HFFc6 (cell line): Measurements from ENCODE around the gene PNKD. TPM values are rescaled to one million over a fixed set of nuclear protein-coding genes. Genes with fewer than 3 reads are reported as not detected.

ENCODE experiments used
- DNase-seq: peaks from one replicate; pipeline ENCODE4 v3.0.0-alpha.2; 2018
- H3K27ac Mint-ChIP-seq: 2 replicates; pipeline ENCODE4 v1.8.0; 2020; ENCODE audit warnings: mild to moderate bottlenecking, mixed read lengths
- H3K27me3 Mint-ChIP-seq: 2 replicates; pipeline ENCODE4 v1.8.0; 2021; ENCODE audit warnings: mild to moderate bottlenecking, moderate library complexity, mixed read lengths; ENCODE audit not compliant: insufficient read depth
- H3K36me3 Mint-ChIP-seq: 2 replicates; pipeline ENCODE4 v1.8.0; 2021; ENCODE audit warnings: low read depth, mixed read lengths
- H3K4me1 Mint-ChIP-seq: 2 replicates; pipeline ENCODE4 v1.8.0; 2020; ENCODE audit warnings: low read depth, mixed read lengths
- H3K4me3 Mint-ChIP-seq: 2 replicates; pipeline ENCODE4 v1.8.0; 2020; ENCODE audit warnings: mild to moderate bottlenecking, moderate library complexity, mixed read lengths
- H3K9me3 Mint-ChIP-seq: 2 replicates; pipeline ENCODE4 v1.8.0; 2020; ENCODE audit warnings: mild to moderate bottlenecking, mixed read lengths
- CTCF ChIP-seq: fragments of 200-600 bp; sonication (generic); IDR thresholded peaks from 2 replicates; pipeline ENCODE4 v1.5.0; 2021; ENCODE audit warnings: antibody characterized with exemption, mild to moderate bottlenecking
- total RNA-seq, 6 experiments: library from RNA; stranded (reverse); fragmentation: NEBNext Ultra II Directional; extraction: Animal tissue kit (Norgen Biotek cat#: 25700); gene quantifications; 2 replicates in 1 of 6; 3 replicates in 5 of 6; pipeline ENCODE4 v1.2.3, GENCODE V29; 2021

Gene PNKD
- total RNA-seq, 6 experiments from 2014 or later, result 50.8 to 62.8 (median 57.7) TPM

GRCh38 chr2:218318241-218318640, 47.9 kb downstream of the PNKD start:
- TF ChIP-seq CTCF, result no peak
- DNase-seq, result no peak
- Mint-ChIP-seq H3K36me3 (no peaks in the 10 kb centered on the region), H3K4me3 (no peak overlapping the region), H3K9me3 (no peaks in the 10 kb centered on the region), H3K4me1 (peaks cover 24% of the 10 kb centered on the region), H3K27me3 (peaks cover 4% of the 10 kb centered on the region), H3K27ac (no peak overlapping the region)

- no peak overlapping the region for H3K4me3 Mint-ChIP-seq
- peaks cover 7% of the 10 kb centered on the region for H3K27me3 Mint-ChIP-seq
- no peak for TF ChIP-seq CTCF
- DNase-seq, result no peak
- no peaks in the 10 kb centered on the region for H3K9me3 Mint-ChIP-seq
- H3K4me1 Mint-ChIP-seq, result peaks cover 35% of the 10 kb centered on the region
- H3K36me3 Mint-ChIP-seq, result no peaks in the 10 kb centered on the region
- no peak overlapping the region for H3K27ac Mint-ChIP-seq
These were observed 49.6 kb downstream of the PNKD start for GRCh38 chr2:218319813-218320365.

- H3K9me3 Mint-ChIP-seq, result no peaks in the 10 kb centered on the region
- H3K36me3 Mint-ChIP-seq, result no peaks in the 10 kb centered on the region
- no peak overlapping the region for H3K4me3 Mint-ChIP-seq
- H3K27ac Mint-ChIP-seq, result no peak overlapping the region
- H3K27me3 Mint-ChIP-seq, result peaks cover 6% of the 10 kb centered on the region; the same call in 1 of the 2 replicates
- TF ChIP-seq CTCF, result no peak
- no peak for DNase-seq
- peaks cover 30% of the 10 kb centered on the region for H3K4me1 Mint-ChIP-seq
These were observed 50.5 kb downstream of the PNKD start for GRCh38 chr2:218320704-218321336.

GRCh38 chr2:218322768-218323525, 52.6 kb downstream of the PNKD start:
- peaks cover 19% of the 10 kb centered on the region for H3K4me1 Mint-ChIP-seq
- H3K36me3 Mint-ChIP-seq, result no peaks in the 10 kb centered on the region
- DNase-seq, result peak; percentile 61
- peak overlapping the region; percentile 94 for H3K4me3 Mint-ChIP-seq
- H3K9me3 Mint-ChIP-seq, result no peaks in the 10 kb centered on the region
- peak overlapping the region; percentile 61 for H3K27ac Mint-ChIP-seq
- H3K27me3 Mint-ChIP-seq, result peaks cover 7% of the 10 kb centered on the region; the same call in 1 of the 2 replicates
- no peak for TF ChIP-seq CTCF

- H3K9me3 Mint-ChIP-seq, result no peaks in the 10 kb centered on the region
- TF ChIP-seq CTCF, result no peak
- peaks cover 19% of the 10 kb centered on the region for H3K4me1 Mint-ChIP-seq
These were observed 53.5 kb downstream of the PNKD start for GRCh38 chr2:218323526-218324472.

More at GRCh38 chr2:218323526-218324472, 53.5 kb downstream of the PNKD start:
- H3K4me3 Mint-ChIP-seq, result peak overlapping the region; percentile 94
- H3K27me3 Mint-ChIP-seq, result peaks cover 5% of the 10 kb centered on the region; the same call in 1 of the 2 replicates
- H3K27ac Mint-ChIP-seq, result peak overlapping the region; percentile 61
- no peaks in the 10 kb centered on the region for H3K36me3 Mint-ChIP-seq
- DNase-seq, result no peak
